ENCODE results near the gene YJU2. TPM values are rescaled to one million over a fixed set of nuclear protein-coding genes. Genes with fewer than 3 reads are reported as not detected.
A peak's percentile ranks its signal among the peaks of the same experiment; 100 is the strongest.

YJU2 gene
- total RNA-seq, 1 experiment from 2014 or later = 26.9 TPM

GRCh38 chr19:4208385-4209094 is 38.3 kb upstream of the YJU2 start:
- RAD21 ChIA-PET (ENCODE audit: low non-redundant PET in 1 of 2, low total read pairs in 2 of 2, uncharacterized antibody in 2 of 2, unreplicated experiment in 2 of 2) = interaction anchor here in 1 of 2 experiments (0.6 kb wide), 1 partner anchor 146 kb away, joined by 4 read pairs; no protein-coding TSS in a partner anchor
- no peaks in the 10 kb centered on the region for H3K9me3 ChIP-seq (ENCODE audit: control insufficient read depth in 1 of 2, insufficient read depth in 1 of 2, low read depth in 1 of 2, low read length in 2 of 2)
- DNase-seq (ENCODE audit: low read depth, low spot score) (peak; percentile 66), ATAC-seq (peak; percentile 77)
- CTCF ChIA-PET = interaction anchor here (0.6 to 2.0 kb wide), 17 partner anchors 13 to 480 kb away, joined by 3 to 14 read pairs (median 5); partner anchors contain the start of genes EEF2 and MRPL54
- peak overlapping the region; percentile 77 for H3K4me2 ChIP-seq (ENCODE audit: low read length)
- intact Hi-C loops (cut with micrococcal nuclease) = loop anchor here (5.0 to 10.0 kb wide), 3 partner anchors 146 to 634 kb away; partner anchors contain the start of gene HMG20B
- H4K20me1 ChIP-seq (ENCODE audit: insufficient read depth) = no peaks in the 10 kb centered on the region
- peak overlapping the region; percentile 70 for H3K27ac ChIP-seq (ENCODE audit: low read depth, low read length)
- no peaks in the 10 kb centered on the region for H3K27me3 ChIP-seq (ENCODE audit: insufficient read depth, low read length)
- H3K79me2 ChIP-seq (ENCODE audit: insufficient read depth, low read length) = no peaks in the 10 kb centered on the region
- no TSS peak for BruUV-seq (replicated peaks)
- peak overlapping the region; percentile 58 for H3K9ac ChIP-seq (ENCODE audit: low read length)
- peaks cover 21 to 40% of the 10 kb centered on the region in 2 experiments for H3K4me1 ChIP-seq (ENCODE audit: control insufficient read depth in 1 of 2, insufficient read depth in 2 of 2, low read length in 2 of 2)
- TF ChIP-seq SP1 (IDR thresholded peaks at IDR 0.05; ENCODE audit: low read depth) (peak; percentile 61), RAD21 (IDR thresholded peaks at IDR 0.05; ENCODE audit: low read depth) (peak; percentile 77), CBX3 (IDR thresholded peaks at IDR 0.05; ENCODE audit: low read depth) (peak; percentile 41; the same call in 1 of the 2 replicates), POLR2AphosphoS5 (IDR thresholded peaks at IDR 0.05; ENCODE audit: low read depth, low read length) (peak; percentile 33; the same call in 1 of the 2 replicates), YY1 (IDR thresholded peaks at IDR 0.05; ENCODE audit: extremely low read depth, insufficient replicate concordance, low read depth, low read length) (peak; percentile 12), ZFX (IDR thresholded peaks at IDR 0.05) (no peak), FOSL1 (IDR thresholded peaks at IDR 0.05; ENCODE audit: low read depth) (peak; percentile 59), POLR2A (IDR thresholded peaks at IDR 0.05; ENCODE audit: borderline replicate concordance, extremely low read depth, insufficient read depth, insufficient read length) (no peak), SRF (IDR thresholded peaks at IDR 0.05; ENCODE audit: low read depth) (no peak), ZBTB33 (IDR thresholded peaks at IDR 0.05; ENCODE audit: extremely low read depth, insufficient replicate concordance, low read length) (no peak), TCF7L2 (IDR thresholded peaks at IDR 0.05; ENCODE audit: borderline replicate concordance, extremely low read depth, insufficient read depth, insufficient read length) (no peak), EGR1 (IDR thresholded peaks at IDR 0.05; ENCODE audit: low read depth) (no peak)
- TF ChIP-seq, protein P1, sequence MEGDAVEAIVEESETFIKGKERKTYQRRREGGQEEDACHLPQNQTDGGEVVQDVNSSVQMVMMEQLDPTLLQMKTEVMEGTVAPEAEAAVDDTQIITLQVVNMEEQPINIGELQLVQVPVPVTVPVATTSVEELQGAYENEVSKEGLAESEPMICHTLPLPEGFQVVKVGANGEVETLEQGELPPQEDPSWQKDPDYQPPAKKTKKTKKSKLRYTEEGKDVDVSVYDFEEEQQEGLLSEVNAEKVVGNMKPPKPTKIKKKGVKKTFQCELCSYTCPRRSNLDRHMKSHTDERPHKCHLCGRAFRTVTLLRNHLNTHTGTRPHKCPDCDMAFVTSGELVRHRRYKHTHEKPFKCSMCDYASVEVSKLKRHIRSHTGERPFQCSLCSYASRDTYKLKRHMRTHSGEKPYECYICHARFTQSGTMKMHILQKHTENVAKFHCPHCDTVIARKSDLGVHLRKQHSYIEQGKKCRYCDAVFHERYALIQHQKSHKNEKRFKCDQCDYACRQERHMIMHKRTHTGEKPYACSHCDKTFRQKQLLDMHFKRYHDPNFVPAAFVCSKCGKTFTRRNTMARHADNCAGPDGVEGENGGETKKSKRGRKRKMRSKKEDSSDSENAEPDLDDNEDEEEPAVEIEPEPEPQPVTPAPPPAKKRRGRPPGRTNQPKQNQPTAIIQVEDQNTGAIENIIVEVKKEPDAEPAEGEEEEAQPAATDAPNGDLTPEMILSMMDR (IDR thresholded peaks at IDR 0.05 in 2 of 3, conservative IDR thresholded peaks at IDR 0.05 in 1 of 3; ENCODE audit: borderline replicate concordance in 1 of 3, insufficient read depth in 1 of 3, low read depth in 2 of 3, low read length in 2 of 3) = peak; percentile 76 to 78 (median 77)
- H3K9me2 ChIP-seq (ENCODE audit: insufficient read depth) = no peaks in the 10 kb centered on the region
- H3K36me3 ChIP-seq (ENCODE audit: control insufficient read depth in 1 of 2, insufficient read depth in 2 of 2, low read length in 2 of 2) = no peaks in the 10 kb centered on the region
- POLR2A ChIA-PET = interaction anchor here (0.6 to 0.7 kb wide), 4 partner anchors 24 to 452 kb away, joined by 3 to 5 read pairs (median 3); partner anchors contain the start of gene EEF2
- peak overlapping the region; percentile 40 to 48 for H3K4me3 ChIP-seq (replicated peaks in 1 of 2; ENCODE audit: low read depth in 1 of 2, low read length in 2 of 2)
- H2AFZ ChIP-seq (ENCODE audit: low read depth, low read length, poor library complexity, severe bottlenecking) = peak overlapping the region; percentile 33
